ENCODE data around the gene PHLPP1.
"Not testable (repeated sequence)": the region's sequence is repeated elsewhere in the genome, so short reads cannot be mapped to it uniquely, and the experiment has no call there.

The PHLPP1 gene

GRCh38 chr18:62717925-62718800 lies 2.8 kb downstream of the PHLPP1 start:
- DNase-seq (ENCODE audit: low spot score): peak; percentile 47

- DNase-seq (ENCODE audit: low spot score): no peak
These were observed 4.7 kb downstream of the PHLPP1 start for GRCh38 chr18:62720048-62720447.

- DNase-seq (ENCODE audit: low spot score): no peak
These were observed 5.6 kb downstream of the PHLPP1 start for GRCh38 chr18:62720766-62721613.

- DNase-seq (ENCODE audit: low spot score): no peak
These were observed 6.8 kb downstream of the PHLPP1 start for GRCh38 chr18:62721839-62722795.

- no peak for DNase-seq (ENCODE audit: low spot score)
These were observed 8.4 kb downstream of the PHLPP1 start for GRCh38 chr18:62723666-62724281.

GRCh38 chr18:62725896-62726295 lies 10.6 kb downstream of the PHLPP1 start:
- DNase-seq (ENCODE audit: low spot score): no peak

GRCh38 chr18:62728254-62728653 lies 12.9 kb downstream of the PHLPP1 start:
- DNase-seq (ENCODE audit: low spot score): no peak

GRCh38 chr18:62729487-62730386 lies 14.4 kb downstream of the PHLPP1 start:
- DNase-seq (ENCODE audit: low spot score): no peak

GRCh38 chr18:62730941-62731340 lies 15.6 kb downstream of the PHLPP1 start:
- DNase-seq (ENCODE audit: low spot score): no peak

- DNase-seq (ENCODE audit: low spot score): no peak
These were observed 17.3 kb downstream of the PHLPP1 start for GRCh38 chr18:62732617-62733016.

- DNase-seq (ENCODE audit: low spot score): no peak
These were observed 18.9 kb downstream of the PHLPP1 start for GRCh38 chr18:62734290-62734689.

- no peak for DNase-seq (ENCODE audit: low spot score)
These were observed 20.0 kb downstream of the PHLPP1 start for GRCh38 chr18:62735387-62735786.

- DNase-seq (ENCODE audit: low spot score): no peak
These were observed 20.9 kb downstream of the PHLPP1 start for GRCh38 chr18:62736077-62736855.

GRCh38 chr18:62737241-62737873 lies 22.0 kb downstream of the PHLPP1 start:
- DNase-seq (ENCODE audit: low spot score): no peak

- no peak for DNase-seq (ENCODE audit: low spot score)
These were observed 23.3 kb downstream of the PHLPP1 start for GRCh38 chr18:62738639-62739038.

GRCh38 chr18:62739911-62740310 lies 24.6 kb downstream of the PHLPP1 start:
- no peak for DNase-seq (ENCODE audit: low spot score)

GRCh38 chr18:62740650-62741049 lies 25.3 kb downstream of the PHLPP1 start:
- not testable (repeated sequence) for DNase-seq (ENCODE audit: low spot score)

- DNase-seq (ENCODE audit: low spot score): no peak
These were observed 25.8 kb downstream of the PHLPP1 start for GRCh38 chr18:62741118-62741566.

- DNase-seq (ENCODE audit: low spot score): no peak
These were observed 26.2 kb downstream of the PHLPP1 start for GRCh38 chr18:62741584-62741983.

Data from NAMALWA (cell line).